ENCODE data around the gene TMEM108.

TMEM108 gene

GRCh38 chr3:133424937-133425869 lies 387.0 kb downstream of the TMEM108 start:
- TF ChIP-seq CTCF (IDR thresholded peaks at IDR 0.05; ENCODE audit: insufficient read depth, low read depth, low read length, missing control alignments) = no peak
- no peak overlapping the region for H3K4me3 ChIP-seq (ENCODE audit: low read depth, low read length)
- DNase-seq (ENCODE audit: low read depth) = peak; percentile 69

GRCh38 chr3:133425898-133426297 lies 387.7 kb downstream of the TMEM108 start:
- no peak for TF ChIP-seq CTCF (IDR thresholded peaks at IDR 0.05; ENCODE audit: insufficient read depth, low read depth, low read length, missing control alignments)
- no peak for DNase-seq (ENCODE audit: low read depth)
- no peak overlapping the region for H3K4me3 ChIP-seq (ENCODE audit: low read depth, low read length)

GRCh38 chr3:133426721-133427120 lies 388.5 kb downstream of the TMEM108 start:
- TF ChIP-seq CTCF (IDR thresholded peaks at IDR 0.05; ENCODE audit: insufficient read depth, low read depth, low read length, missing control alignments) = no peak
- no peak for DNase-seq (ENCODE audit: low read depth)
- no peak overlapping the region for H3K4me3 ChIP-seq (ENCODE audit: low read depth, low read length)

- no peak for TF ChIP-seq CTCF (IDR thresholded peaks at IDR 0.05; ENCODE audit: insufficient read depth, low read depth, low read length, missing control alignments)
- DNase-seq (ENCODE audit: low read depth) = no peak
Observed at GRCh38 chr3:133428552-133428951, 390.4 kb downstream of the TMEM108 start.

GRCh38 chr3:133429063-133429462 lies 390.9 kb downstream of the TMEM108 start:
- DNase-seq (ENCODE audit: low read depth) = no peak
- no peak overlapping the region for H3K4me3 ChIP-seq (ENCODE audit: low read depth, low read length)
- TF ChIP-seq CTCF (IDR thresholded peaks at IDR 0.05; ENCODE audit: insufficient read depth, low read depth, low read length, missing control alignments) = no peak

More at GRCh38 chr3:133428552-133428951, 390.4 kb downstream of the TMEM108 start:
- no peak overlapping the region for H3K4me3 ChIP-seq (ENCODE audit: low read depth, low read length)

GRCh38 chr3:133439563-133439962 lies 401.4 kb downstream of the TMEM108 start:
- no peak overlapping the region for H3K4me3 ChIP-seq (ENCODE audit: low read depth, low read length)
- DNase-seq (ENCODE audit: low read depth) = no peak
- TF ChIP-seq CTCF (IDR thresholded peaks at IDR 0.05; ENCODE audit: insufficient read depth, low read depth, low read length, missing control alignments) = no peak
